HG03520 (cell line): ENCODE results near the gene TBC1D9B.

Source experiments
- ATAC-seq: cut with Tn5 transposase; IDR thresholded peaks from one replicate; pipeline ENCODE4 v1.9.1; 2021; ENCODE audit warnings: mild to moderate bottlenecking, moderate library complexity; ENCODE audit not compliant: unreplicated experiment

The TBC1D9B gene

DNA sequence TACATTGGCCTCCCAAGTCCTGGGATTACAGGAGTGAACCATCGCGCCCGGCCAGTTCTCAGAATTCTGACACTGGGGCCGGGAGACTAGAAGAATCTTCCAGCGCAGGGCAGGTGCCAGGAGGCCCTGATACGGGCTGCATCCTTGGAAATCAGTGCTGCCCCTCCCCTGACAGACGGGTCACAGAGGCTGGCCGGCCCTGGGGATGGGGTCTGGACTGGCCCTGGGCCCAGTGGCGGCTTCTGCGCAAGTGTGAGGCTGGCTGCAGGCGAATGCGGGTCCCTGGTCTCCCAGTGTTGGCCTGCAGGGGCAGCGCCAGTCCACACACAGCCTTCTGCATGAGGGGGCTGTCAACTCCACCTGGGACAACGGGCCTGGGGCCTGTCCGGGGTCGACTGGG, 831 bp upstream of the TBC1D9B start:
- ATAC-seq = no peak

DNA sequence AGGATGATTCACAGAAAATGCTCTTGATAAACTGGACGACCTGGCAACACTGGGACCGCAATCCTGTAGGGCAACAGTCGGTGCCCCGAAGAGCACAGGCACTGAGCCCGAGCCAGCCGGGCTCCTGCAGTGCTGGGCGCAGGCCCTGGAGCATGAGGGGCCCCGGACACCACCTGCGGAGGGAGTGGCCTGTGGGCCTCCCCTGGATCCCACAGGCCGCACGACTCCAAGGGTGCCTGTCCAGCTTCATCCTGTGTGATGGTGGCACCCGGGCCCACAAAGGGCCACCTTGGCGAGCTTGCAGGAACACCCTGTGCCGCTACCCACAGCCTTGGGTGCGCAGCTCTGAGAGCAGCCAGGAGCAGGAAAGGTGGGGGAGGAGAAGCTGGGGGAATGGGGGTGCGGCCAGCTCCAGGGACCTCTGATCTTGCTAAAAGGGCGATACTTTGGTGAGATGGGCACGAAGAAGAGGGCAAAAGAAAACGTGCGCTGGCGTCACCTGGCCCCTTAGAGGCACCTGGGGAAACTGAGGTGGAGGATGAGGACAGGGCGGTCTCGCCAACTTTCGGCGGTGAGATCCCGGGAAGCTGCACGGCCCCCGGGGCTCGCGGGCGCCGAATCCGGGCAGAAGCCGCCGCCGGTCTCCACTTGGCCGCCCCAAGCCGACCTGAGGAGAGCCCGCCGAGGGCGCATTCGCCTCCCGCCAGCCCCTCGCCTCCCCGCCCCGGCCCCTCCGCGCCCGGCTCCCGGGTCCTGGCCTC, 722 bp downstream of the TBC1D9B start:
- ATAC-seq = peak; percentile 21

DNA sequence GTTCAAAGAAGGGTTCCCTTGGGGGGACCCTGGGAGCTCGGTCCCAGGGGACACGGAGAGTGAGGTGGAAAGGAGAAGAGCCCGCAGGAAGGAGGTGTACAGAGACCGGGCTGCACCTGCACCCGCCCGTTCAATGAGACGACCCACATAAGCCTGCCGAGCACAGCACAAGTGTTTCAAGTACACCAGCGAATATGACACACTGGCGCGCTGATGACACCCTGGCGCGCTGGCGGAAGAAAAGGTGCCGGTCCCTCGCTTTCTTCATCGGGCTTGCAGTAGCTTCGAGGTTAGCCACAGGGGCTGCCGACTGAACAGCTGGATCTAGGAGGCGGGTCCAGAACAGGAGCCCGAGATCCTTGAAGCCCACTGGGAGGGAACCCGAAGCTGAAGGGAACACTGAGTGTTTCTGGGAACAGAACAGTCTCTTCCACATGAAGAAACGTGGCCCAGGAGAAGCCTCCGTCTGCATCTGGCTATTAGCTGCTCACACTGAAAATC, 1.4 kb downstream of the TBC1D9B start:
- ATAC-seq = no peak

DNA sequence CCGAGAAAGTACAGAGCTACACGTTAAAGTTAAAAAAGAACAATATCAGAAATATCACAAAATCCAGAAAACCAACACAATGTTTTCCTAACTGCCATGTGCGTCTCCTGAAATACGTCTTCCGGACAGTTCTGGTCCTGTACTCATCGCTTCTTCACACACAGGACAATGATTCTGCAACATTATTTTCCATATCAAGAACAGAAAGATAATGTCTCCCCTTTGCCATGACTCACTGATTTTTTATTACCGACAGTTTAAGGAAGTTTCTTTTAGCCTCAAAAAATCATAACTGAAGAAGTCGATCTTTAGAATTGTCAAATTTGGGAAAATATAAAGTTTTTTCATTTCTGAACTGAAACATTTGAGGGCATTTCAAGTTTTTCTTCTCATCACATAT, 2.5 kb downstream of the TBC1D9B start:
- no peak for ATAC-seq

DNA sequence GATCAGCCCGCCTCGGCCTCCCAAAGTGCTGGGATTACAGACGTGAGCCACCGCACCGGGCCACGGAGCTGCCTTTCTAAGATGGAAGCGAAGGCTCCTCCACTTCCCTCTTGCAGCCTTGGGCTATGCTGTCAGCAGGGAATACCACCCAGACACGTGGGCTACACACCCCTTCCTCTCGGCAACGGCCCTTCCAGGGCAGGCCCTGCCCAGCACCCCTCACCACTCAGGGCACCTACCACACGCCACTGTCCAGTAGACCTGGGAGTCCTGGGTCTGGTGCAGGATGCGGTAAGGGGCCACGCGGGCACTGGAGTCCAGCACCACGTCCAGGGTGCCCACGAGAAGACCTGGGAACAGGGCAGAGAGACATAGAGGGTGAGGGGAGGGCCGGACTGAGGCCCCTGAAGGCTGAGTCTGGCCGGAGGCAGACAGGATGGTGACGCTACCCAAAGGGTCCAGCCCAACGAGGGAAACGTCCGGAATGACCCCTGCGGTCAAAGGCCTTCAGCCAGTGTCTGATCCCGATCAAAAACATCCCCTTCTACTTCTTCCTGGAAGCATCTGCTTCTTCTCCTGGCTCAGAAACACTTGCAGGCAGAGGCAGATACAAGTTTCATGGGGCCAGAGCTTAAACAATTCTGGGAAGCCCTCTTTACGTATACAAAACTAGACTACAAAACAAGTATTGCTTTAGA, 3.1 kb downstream of the TBC1D9B start:
- no peak for ATAC-seq

DNA sequence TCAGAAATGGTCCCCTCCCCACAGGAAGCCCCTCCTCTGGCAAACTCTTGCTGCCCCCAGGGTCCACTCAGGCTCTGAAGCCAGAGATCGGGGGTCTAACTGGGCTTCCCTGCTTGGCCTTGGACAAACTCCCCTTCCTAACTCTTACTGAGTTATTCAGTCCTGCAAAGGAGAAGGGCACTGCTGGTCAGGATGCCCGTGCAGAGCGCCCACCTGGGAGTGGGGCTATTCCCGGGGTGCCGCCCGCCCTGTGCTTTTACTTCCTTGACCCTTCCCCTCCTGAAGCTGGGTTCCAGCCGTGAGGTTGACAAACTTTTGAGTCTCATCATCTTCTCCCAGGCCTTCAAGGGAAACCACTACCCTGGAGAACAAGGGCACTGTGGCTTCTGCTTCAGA, 4.9 kb downstream of the TBC1D9B start:
- ATAC-seq = no peak

DNA sequence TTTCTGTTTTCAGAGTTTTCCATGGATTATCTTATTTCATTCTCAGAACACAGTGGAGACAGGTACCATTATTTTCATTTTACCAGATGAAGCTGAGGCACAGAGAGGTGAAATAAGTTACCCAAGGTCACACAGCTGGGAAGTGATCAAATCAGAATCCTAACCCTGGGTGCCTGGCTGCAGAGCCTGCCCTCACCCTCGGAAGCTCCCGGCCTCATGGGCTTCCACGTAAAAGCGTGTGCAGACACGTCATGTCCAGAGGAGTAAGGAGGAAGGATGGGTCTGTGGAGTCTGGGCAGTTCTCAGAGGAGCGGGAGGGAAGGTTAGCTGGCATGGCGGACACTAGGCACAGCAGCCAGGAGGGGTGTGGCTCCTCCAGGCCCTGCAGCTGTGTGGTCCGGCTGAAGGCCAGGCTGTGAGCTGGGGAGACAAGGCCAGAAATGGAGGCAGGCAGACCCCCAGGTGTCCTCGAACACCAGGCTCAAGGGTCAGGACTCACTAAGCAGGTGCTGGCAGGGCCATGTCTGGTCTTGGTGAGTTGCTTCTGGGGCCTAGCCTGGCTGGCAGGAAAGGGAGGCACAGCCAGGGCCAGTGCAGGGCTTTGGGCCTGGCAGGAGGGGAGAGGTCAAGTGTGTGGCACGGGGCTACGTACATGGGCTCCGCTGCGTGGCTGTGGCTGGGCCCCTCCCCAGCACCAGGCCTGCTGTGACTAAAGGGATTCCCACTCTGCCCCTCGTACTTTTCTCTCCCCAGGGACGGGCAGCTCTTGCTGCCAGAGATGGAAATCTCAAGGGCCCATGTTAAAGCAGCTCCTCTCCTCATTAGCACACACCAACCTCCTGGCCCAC, 5.6 kb downstream of the TBC1D9B start:
- no peak for ATAC-seq

DNA sequence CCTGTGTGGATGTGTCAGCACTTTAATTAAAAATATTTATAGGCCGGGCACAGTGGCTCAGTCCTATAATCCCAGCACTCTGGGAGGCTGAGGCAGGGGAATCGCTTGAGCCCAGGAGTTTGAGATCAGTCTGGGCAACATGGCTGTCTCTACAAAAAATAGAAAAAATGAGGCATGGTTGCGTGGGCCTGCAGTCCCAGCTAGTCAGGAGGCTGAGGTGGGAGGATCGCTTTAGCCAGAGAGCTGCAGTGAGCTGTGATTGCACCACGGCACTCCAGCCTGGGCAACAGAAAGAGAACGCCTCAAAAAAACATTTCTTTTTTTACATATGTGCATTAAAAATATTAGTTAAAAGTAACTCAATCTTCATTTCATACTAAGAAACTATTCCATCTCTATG, 6.2 kb downstream of the TBC1D9B start:
- ATAC-seq = no peak

DNA sequence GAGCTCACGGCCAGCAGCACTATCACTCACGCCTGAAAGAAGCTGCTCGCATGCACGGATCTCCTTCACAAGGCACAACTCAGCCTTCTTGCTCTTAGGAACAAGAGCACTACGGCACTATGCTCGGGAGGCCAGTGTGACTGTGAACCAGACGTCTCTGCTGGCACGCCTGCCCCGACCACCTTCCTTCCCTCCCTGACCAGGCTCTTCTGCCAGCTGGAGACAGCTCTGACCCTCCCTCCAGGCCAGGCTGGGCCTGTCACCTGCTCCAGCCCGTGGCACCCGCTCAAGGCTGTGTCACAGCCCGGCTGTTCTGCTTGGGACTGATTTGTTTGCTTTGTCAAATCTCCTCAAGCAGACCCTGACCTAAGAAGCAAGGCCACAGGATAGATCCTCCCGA, 7.0 kb downstream of the TBC1D9B start:
- no peak for ATAC-seq

DNA sequence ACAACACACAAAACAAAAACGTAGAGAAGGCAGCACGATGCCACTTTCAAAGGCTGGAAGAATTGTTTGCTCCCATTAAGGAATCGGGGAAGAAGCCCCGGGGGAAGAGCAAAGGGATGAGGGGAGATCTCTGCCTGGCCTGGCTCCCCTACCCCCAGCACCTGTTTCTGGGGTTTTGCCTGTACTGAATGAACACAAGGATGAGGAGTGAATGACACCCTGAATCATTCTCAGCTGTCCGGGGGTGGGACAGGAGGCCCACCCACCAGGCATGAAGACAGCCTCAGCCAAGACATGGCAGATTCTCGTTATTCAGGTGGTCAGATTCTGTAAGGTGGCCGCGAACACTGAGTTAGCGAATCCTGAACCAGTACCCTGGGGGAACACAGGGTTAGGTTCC, 7.5 kb downstream of the TBC1D9B start:
- no peak for ATAC-seq

DNA sequence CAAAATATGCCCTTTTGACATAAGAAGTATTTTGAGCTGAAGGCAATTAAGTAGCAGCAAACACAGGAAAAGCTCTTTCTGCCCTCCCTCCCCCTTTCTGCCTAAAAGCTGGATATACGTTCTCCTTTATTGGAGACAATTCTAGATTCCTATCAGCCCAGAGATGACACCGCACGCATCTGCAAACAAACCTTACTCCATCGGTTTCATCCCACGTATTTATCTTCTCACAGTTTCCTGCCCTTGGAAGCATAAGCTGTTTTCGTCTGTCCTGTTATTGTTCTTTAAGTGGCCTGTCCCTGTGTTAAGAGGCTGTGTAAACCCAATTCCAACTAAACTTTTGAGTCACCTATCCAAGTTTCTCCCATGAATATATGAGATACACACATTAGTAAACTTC, 11.8 kb downstream of the TBC1D9B start:
- no peak for ATAC-seq

DNA sequence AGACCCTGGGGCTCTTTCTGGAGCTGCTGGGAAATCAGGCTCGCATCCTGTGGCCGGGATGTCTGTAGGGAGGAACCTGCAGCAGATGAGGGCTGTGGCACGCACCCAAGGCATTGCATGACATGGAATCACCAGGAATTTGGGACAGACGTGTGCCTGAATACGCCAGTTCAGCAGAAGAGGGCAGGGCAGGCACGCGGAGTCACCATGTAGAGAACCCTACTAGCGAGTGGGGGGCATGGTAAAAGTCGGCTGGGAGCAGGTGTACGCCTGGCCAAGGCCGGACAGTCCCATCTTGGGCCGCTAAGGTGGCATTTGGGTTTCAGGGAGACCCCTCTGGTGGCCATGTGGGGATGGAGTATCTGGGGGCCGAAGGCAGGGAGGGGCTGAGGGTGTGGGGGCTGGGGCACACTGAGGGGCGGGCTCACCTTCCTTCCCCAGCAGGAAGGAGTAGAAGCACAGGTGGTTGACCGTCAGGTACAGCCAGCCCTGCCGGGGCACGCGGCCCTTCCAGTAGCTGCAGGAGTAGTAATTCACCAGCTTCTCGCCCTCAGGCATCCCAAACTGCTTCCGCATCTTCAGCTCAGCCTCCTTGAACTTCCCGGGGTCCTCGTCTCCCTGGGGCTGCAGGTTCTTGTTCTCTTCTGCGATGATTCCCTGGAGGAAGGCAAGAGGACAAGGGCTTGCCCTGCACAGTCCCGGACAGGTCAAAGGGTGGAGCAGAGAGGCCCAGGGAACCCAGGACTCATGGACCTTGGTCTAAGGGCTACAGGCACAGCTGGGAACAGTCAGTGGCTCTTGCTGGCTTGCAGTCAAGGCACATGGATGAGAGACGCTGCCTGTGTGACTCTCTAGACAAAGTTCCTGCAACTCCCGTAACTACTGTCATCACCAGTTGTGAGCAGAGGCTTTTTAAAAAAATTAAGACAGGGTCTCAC, 13.5 kb downstream of the TBC1D9B start:
- ATAC-seq = no peak

DNA sequence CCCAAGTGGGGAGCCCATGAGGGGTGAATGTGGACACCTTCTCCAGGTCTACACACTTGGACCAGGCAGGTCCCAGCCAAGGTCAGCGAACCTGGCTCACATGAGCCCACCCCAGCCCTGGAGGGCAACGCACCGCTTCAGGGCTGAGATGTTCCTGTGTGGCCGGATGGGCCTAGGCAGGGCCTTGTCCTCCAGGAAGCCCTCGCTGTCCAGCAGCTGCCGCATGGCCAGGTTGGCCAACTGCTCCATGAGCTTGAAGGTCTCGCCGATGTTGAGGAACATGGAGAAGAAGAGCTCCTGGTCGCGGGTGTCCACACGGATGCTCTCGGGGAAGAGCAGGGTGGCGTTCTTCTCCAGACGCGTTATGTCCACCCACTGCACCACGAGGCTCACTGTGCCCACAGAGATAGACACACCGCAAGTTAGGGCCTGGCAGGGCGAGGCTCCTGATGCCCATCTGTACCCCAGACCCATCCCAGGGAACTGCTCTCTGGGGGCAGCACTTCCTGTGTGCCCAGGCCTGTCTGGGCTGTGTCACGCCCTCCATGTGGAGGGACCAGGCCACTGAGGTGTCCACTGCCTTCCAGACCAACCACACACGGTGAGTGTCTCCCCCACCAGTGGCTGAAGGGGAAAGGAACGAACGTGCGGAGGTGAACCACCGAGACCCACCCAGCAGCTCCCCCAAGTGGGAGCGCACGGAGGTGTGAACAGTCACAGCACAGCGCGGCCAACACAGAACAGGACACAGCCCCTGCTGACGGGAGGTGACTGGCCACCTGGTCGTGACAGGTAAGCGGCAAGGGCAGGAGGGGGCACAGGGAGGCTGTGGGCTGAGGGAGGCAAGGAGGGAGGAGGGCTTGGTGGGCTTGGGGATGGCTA, 14.4 kb downstream of the TBC1D9B start:
- no peak for ATAC-seq

DNA sequence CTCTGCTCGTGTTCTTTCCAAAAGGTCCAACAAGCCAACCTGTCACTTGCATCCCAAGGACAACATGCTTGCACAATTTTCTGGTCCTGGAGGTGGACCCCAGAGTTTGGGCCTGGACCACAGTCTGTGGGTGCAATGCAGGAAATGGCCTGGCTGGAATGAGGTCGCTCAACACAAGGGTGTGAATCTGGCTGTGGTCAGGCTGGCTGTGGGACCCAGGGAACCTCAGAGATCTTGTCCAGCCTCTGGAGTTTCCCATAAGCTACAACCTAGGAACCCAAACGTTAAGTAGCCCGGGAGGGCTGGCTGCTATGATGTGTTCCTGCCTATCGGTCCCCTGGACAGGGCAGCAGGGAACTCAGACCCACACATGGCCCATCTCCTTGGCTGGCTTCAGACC, 15.4 kb downstream of the TBC1D9B start:
- no peak for ATAC-seq

DNA sequence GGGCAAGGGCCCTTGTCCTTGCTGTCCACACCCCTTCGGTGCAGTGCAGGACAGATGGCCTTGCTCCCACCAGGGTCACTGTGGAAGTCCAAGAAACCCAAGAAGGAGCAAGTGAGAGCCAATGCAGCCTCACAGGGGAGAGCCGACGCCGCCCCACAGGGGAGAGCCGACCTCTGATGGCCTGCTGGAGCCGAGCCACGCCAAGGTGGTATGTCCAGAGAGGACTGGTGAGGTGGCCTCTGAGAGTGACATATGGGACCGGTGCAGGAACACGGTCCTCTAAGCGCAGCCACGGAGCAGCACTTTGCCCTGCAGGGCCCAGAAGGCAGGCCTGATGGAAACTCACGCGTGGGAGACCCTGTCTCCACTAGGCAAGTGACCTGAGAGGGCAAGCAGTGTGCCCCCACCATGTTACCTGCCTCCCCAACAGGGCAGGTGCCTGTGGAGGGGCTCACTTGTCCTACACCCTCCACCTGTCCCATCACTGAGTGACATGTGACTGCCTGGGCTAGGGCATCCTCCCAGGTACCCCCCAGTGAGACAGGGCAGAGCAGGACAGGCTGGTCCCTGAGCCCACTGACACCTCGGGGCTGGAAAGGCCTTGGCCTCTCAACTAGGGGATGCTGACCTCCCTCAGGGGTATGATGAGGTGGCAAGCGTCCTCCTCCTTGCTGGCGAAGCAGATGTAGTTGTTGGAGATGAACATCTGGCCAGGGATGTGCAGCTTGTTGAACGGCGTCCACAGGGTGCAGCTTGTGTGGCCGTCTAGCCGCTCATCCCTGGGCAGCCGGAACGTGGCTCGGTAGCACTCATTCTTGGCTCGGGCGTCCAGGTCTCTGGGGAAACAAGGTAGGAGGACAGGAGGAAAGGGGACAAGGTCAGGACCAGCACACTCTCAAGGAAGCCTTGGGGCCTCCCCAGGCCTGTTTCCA, 16.7 kb downstream of the TBC1D9B start:
- ATAC-seq = no peak

DNA sequence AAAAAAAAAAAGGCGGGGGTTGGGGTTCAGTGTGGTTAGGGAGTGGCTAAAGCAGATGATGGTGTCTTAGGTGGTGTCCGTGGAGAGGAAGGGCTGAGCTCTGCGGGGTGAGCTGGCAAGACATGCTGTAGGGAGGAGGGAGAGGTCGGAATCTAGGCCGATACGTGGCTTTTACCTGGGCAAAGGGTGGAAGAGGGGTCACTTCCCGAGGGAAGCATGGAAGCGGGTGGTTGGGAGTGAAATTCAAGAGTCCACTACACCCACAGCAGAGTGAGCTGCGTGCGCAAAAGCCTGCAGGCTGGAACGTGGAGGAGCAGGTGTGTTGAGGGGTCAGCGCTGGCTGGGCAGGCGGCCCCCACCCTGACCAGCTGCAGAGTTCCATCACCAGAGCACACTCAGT, 17.8 kb downstream of the TBC1D9B start:
- ATAC-seq = no peak

DNA sequence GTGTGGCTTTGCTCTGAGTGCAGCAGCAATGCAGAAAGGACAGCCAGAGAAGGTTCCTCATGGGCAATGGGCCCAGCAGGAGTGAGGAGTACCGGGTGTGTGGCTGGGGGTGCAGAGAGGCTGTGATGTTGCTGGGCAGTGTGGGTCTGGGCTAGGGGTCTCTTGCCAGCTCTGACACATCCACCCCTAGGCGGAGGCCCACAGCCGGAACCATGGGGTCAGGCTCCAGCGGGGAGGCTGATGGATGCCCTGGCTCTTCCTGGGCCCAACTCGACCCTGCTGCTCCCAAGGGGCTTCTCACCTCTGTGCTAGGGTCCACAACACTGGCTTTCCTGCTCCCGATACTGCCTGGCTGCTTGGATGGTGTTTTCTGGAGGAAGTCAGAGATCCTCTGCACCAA, 19.9 kb downstream of the TBC1D9B start:
- no peak for ATAC-seq

DNA sequence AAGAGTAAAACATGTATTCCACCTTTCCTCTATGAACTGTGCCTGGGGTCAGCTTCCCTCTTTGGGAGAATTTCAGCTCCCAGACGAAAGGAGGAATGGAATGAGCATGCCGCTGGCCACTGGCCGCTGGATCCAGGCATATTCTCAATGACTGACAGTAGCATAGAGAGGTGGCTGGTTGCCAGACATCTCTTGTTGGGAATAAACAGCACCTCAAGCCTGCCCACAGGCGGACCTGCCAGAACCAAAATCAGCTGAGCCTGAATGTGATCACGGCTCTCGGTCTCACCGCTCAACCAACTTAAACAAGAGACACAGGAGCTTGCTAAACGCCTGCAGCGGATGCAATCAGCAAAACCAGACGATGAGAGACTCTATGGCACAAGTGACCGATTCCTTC, 20.6 kb downstream of the TBC1D9B start:
- ATAC-seq = no peak
